EL (cell line): Measurements from ENCODE around the gene CSTF3.
"Not testable (repeated sequence)": the region's sequence is repeated elsewhere in the genome, so short reads cannot be mapped to it uniquely, and the experiment has no call there.

ENCODE experiments used
- DNase-seq: peaks from one replicate; pipeline ENCODE4 v3.0.0-alpha.2; 2016

CSTF3 gene

DNA sequence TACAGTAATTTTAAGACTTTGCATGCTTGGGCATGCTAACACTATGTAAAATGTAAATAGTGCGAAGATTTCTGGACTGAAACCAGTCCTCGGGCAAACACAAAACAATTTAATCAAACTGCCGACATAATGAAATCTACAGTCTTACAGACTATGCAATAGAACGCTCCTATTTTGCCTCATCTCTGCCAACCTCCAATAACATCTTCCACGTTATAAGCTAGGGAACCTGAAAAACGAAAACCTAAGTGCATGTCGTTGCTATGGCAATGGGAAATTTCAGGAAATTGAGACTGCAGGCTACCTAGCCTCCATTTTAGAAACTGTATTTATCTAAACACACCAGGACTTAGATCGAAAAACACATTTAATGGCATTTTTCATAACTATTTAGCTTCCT, 1.1 kb downstream of the CSTF3 start:
- DNase-seq = peak; percentile 49

DNA sequence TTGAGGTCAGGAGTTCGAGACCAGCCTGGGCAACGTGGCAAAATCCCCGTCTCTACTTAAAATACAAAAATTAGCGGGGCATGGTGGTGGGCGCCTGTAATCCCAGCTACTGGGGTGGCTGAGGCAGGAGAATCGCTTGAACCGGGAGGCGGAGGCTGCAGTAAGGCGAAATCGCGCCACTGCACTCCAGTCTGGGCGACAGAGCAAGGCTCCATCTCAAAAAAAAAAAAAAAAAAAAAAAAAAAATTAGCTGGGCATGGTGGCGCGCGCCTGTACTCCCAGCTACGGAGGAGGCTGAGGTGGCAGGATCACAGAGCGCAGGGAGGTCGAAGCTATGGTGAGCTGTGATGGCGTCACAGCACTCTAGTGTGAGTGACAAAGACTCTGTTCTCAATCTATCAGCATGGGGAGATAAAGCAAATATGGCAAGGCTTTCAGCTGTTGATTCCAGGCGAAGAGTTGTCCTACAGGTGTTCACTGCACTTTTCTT, 1.9 kb downstream of the CSTF3 start:
- not testable (repeated sequence) for DNase-seq

DNA sequence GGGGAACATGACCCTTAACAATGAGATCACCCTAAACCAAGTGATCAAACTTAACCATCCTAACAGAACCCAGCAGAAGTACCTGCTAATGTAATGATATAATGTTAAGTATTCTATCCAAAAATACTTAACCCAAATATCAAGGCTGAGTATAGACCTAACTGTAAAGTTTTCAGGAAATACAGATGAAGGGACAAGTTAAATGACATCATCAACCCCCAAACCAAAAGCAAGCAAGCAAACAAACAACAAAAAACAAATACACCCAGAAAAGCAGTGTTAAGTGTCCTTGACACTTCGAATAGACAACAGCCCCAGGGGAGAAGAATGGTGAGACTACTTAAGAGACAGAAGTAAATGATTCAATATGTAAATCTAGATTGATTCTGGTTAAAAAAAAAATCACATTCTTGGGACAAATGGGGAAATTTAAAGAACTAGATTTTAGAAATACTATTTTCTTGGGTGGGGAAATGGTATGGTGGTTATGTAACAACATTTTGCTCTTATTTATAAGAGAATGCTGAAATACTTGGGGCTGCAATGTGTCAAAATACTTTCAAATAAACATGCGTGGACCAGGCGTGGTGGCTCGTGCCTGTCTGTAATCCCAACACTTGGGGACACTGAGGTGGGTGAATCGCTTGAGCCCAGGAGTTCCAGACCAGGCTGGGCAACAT, 2.5 kb downstream of the CSTF3 start:
- DNase-seq = no peak

DNA sequence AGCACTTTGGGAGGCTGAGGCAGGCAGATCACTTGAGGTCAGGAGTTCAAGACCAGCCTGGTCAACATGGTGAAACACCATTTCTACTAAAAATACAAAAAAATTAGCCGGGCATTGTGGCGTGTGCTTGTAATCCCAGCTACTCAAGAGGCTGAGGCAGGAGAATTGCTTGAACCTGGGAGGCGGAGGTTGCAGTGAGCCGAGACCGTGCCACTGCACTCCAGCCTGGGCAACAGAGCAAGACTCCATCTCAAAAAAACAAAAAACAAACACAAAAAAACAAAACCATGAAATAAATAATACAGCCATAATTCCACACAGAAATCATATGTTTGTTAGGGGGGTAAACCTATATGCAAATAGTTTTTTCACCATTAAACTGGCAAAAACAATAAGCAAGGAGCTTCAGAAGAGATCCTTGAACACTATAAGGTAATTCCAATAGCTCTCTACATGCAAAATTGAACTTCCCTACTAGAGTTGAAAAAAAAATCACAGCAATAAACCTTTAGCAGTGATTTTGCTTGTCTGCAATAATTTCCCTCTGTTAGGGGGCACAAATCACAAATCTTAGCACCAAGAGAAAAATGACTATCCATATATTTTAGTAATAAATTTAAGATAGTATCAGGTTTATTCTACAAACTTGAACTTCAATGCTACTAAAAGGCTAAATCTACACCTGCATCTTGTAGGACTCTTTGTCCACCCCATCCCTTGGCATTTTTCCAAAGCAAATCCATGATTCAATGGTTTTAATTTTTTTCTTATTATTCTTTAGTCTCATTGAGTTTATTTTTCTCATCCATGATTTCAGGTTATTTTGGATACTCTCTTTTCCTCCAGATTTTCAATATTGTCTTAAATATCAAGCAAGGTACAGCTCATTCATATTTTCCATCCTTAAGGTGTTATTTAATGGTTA, 3.9 kb downstream of the CSTF3 start:
- no peak for DNase-seq

DNA sequence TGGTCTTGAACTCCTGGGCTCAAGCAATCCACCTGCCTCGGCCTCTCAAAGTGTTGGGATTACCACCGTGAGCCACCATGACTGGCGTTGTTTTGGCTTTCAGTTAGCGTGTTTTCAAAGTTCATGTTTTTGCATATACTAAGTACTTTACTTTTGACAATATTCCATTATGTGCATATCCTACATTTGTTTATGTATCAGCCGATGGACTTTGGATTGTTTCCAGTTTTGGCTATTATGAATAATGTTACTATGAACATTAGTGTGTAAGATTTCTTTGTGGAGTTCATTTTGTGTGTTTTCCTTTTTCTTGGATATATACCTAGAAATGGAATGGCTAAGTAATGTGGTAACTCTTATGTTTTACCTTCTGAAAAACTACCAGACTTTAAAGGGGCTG, 9.9 kb downstream of the CSTF3 start:
- DNase-seq = no peak

DNA sequence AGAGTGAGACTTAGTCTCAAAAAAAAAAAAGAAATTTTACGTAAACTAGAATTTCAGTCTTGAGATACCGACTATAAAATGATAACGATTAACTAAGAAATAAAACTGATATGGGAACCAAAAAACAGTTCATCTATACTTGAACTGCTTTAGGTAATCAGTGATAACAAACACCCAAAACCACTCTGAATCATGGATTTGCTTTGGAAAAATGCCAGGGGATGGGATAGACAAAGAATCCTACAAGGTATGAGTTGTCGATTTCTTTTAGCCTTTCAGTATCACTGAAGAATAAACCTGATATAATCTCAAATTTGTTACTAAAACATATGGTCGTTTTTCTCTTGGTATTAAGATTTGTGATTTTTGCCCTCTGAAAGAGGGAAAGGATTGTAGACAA, 13.7 kb downstream of the CSTF3 start:
- DNase-seq = peak; percentile 56

DNA sequence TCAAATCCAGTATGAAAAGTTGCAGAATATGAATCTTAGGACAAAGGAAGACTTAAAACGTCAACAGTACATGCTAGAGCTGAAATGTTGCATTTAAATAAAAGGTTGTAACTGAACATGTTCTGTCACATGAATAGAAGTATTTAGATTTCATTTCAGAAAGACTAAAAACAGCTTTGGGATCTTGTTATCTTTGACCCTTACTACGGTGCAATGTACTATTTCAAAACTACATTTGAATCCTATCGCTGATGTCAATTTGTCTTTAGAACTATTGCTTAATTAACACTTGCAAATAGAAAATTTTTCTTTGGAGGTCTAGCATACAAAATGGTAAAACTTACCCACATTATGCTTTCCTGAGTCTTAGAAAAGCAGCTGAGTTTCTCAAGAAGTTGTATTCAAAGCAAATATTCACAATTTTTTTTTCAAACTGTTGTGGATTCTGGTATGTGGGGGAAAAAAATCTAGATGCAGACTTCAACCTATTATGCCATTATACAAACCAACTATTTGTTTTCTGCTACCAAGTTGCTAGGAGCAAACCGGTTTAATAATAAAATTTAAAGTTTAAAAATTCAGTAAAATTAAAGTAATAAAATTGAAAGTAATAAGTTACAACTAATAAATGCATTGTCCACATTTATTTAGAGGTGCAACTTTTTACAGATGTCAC, 25.4 kb downstream of the CSTF3 start:
- no peak for DNase-seq

DNA sequence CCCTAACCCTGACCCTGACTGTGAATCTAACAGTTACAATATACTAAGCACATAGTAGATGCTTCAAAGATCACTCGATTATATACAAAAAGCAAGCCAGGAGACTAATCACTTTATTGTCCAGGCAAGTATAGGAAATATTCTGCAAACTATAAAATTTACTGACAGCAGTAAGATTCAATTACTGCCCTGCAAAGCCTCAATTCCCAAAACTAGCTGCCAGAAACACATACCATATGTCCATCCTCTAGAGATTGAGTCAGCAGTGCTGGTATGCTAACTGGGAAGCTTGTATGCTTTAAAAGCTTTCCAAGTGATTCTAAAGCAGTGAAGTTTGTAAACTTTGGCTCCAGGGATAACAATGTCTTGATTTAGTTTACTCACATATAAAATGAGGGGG, 26.1 kb downstream of the CSTF3 start:
- peak; percentile 68 for DNase-seq

DNA sequence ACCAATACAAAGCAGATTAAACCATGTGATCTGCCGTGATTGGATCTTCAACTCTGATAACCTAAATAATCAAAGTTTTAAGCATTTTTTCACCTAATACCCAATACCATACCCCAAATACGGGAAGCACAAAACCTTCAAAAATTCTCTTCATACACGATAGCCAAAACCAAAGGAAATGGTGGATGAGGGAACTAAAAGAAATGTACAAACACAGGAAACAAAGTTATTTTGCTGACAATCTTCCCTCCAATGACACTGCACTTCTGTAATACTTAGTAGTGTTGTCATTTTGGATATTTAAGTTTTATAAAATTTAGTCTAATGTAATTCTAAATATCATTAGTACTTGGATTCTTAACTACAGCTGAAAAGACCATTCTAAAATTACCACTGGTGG, 27.0 kb downstream of the CSTF3 start:
- no peak for DNase-seq

DNA sequence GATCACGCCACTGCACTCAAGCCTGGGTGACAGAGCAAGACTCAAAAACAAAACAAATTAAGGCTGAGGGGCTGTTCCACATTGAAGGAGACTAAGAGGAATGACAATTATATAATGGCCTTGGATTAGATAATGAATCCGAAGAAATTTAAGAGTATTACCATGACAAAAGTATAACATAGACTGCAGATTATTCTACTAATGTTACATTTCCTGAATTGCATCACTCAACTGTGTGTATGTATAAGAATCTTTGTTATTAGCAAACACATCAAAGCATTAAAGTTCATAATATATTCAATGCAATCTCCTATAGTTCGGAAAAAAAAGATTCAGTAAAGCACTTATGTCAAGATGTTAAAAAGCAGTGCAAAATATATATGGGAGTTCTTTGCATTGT, 27.5 kb downstream of the CSTF3 start:
- DNase-seq = no peak

DNA sequence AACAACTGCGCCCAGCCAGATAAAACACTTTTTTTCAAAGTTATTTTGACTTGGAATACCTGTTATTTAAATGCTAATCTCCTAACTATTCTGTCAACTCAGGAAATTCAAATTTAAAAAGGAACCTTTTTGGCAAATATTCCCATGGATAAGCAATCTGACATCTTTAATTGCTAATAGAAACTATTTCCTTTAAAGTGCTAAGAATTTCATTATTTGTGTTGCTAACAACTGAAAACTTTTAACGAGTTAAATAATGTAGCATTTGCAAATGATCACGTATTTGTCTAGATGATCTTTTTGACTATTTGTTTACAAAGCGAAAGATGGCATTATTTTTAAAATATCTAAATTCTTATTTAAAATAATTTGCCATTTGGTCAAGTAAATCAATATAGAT, 28.8 kb downstream of the CSTF3 start:
- no peak for DNase-seq

DNA sequence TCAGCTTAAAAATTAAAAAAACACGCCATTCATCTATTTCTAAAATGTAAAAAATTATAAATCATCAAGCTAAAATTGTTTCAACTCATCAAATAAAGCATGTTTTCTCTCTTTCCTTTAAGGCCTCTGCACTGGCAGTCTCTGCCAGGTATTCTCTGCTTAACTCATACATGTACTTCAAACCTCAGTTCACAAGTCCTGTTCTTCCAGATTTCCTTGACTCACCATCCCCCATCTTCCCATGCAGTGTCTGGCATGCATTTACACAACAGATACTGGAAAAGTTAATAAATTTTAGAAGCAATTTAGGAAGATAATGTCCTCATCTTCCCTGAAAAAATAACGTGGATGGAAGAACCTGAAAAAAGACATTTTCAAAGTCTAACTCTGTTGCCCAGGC, 32.5 kb downstream of the CSTF3 start:
- no peak for DNase-seq

DNA sequence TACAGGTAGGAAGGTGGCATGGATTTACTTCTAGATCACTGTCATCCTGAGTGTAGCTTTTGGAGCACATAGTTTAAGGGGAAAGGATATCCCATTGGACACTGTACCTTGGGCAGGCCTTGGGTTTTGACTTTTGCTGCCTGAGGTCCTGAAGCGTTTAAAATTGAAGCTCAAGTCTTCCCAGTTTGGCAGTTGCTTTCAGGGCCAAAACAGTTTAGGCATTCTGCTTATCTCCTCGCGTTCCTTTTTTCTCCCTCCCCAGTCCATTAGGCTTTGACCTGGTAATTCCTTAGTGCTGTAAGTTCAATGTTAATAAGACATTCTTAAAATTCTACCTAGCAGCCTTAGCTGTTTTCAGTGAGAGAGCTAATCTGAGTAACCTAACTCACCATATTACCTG, 35.7 kb downstream of the CSTF3 start:
- no peak for DNase-seq

DNA sequence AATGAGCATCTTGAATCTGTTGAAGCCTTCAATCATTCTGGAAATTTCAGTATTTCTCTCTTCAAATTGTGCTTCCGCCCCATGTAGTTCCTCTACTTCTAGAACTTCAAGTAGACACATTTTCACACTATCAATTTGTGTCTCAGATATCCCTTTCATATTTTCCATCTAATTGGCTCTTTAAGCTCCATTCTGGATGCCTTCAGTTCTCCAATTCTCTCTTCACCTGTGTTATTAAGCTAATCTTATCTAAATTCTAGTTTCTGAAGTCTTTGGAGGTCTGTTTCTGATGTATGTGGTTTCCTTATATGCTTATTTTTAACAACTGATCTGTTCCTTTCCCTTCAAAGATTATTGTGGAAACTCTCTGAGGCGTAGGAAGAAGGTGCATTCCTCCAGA, 36.3 kb downstream of the CSTF3 start:
- DNase-seq = no peak

DNA sequence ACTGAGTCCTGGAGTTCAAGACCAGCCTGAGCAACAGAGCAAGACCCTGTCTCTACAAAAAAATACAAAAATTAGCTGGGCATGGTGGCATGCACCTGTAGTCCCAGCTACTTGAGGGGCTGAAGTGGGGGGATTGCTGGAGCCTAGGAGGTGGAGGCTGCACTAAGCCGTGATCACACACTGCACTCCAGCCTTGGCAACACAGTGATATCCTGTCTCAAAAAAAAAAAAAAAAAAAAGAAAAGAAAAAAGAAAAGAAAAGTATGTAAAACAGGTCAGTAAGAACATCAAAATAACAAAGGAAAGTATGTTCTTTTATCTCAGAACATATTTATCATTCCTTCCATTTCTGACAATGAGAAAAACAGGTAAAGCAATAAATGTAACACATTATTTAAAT, 38.6 kb downstream of the CSTF3 start:
- not testable (repeated sequence) for DNase-seq

DNA sequence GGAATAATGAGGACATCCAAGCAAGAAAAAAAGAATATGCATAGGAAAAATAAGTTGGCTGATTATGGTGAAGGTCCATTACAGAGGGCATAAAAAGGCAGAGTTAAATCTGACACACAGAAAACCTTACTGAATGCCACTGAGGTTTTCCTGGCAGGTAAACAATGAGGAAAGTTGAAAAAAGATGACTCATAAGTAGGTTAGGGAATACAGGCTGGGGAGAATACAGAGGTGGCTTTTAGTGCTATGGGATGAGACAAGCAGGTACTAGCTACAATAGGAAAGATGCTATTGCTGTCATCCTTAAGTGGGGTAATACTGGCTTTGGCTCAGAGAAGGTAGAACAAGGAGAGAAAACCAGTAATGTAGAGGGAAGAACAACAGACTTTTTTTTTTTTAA, 44.7 kb downstream of the CSTF3 start:
- no peak for DNase-seq

DNA sequence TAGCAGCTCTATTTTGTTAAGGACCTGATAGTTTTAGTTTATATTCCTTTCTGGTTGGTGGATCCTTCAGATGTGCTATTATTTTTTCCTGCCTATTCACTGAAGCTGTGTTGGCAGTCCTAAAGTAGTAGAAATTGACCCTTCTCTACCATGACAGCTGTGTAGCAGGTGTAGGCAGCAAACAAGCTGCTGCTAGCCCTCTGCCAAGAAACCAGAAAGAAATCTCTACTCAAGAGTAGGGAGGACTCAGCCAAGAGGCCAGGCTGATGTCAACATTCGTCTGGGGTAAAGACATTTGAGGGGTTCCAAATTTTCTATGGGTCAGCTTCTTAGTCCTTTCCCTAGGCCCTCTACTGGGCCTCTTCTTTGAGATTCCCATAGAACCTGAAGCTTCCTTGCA, 51.2 kb downstream of the CSTF3 start:
- DNase-seq = no peak

DNA sequence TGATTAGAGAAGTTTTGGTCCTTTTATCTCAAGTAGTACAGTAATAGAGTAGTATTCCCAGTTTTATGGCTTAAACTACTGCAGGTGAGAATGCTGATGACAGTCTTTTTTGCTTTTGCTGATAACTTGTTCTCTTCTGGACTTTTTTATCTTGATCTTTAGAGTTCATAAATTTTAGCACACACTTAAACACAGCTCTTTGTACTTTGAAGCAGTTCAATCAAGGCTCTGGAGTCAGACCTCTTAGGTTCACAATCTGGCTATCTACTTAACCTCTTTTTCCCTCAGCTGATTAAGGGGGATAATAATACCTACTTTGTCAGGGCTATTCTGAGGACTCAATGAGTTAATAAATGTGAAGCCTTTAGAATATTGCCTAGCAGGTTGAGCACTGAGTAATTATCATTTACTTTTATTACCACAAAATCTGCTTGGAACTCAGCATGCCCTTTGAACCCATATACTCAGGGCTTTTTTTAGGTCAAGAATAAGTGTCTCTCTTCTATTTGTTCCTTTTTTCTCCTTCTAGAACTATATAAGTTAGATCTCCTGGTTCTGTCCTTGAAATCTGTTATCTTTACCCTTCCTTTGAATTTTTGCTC, 51.9 kb downstream of the CSTF3 start:
- DNase-seq = no peak

DNA sequence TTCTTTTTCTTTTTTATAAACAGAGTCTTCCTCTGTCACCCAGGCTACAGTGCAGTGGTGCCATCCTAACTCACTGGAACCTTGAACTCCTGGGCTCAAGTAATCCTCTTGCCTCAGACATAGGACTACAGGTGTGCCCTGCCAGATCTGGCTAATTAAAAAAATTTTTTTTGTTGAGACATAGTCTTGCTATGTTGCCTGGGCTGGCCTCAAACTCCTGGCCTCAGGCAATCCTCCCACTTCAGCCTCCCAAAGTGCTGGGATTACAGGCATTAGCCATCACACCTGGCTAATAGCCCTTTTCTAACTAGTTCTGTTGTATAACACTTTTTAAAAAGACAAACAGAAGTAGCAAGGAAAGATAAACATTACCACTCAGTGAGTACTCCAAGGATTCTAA, 57.4 kb downstream of the CSTF3 start:
- no peak for DNase-seq

DNA sequence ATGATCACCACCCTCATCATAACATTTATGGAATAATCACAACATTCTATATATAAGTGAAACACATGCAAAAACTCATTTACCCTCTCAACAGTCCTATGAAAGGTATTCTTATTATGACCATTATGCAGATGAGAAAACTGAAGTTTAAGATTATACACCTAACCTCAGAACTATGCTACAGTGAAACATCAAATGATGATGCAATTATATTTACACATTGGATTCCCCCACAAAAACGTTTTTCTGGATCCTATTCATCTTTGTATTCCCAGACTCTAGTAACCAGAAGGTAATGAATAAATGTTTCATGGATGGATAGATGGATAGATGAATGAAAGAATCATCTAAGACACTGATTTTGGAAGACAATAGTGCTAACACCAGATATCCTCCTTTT, 67.1 kb downstream of the CSTF3 start:
- no peak for DNase-seq

DNA sequence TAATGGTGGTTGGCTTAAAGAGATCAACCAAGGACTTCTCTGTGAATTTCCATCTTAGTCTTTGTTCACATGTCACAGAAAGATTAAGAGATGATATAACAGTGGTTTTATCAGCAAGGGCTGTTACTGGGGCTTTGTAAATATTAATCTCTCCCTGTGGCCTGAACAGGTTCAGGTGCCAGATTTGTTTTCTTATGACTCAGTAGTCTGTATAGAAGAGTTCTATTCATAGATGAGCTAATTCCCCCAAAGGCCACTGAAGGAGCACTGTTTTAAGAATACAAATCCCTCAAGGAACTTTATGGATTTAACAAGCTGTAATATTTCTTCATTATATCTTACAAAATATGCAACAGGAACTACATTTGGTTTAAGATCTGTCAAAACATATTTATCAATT, 71.5 kb downstream of the CSTF3 start:
- DNase-seq = no peak

DNA sequence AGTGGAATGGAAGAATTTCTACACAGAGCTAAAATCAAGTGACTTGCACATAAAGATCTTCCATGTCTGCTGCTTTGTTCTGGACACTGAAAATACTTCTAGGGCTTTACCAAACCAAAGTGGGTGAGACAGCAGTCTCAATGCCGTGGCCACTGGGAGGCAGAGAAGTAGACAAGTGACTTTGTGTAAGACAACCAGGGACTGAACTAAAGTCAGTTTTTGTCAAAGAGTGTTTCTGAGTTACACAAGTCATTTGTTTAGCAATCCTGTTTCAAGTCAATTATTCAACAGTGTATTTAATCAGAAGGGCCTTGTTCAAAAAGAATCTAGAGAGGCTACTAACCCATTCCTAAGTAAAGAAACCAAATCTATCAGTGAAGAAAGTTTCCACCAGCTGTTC, 75.3 kb downstream of the CSTF3 start:
- no peak for DNase-seq

DNA sequence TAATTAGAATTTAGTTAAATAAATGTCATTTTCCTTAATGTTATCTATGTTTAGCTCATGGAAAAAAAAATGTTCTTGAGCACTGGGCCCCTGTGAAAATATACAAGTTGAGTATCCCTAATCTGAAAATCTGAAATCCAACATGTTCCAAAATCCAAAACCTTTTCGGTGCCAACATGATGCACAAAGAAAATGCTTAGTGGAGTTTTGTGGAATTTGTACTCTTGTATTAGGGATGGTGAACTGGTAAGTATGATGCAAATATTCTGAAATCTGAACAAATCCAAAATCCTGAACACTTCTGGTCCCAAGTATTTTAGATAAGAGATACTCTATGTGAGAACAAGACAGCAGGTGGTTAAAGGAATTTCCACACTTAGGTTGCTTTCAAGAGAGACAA, 77.4 kb downstream of the CSTF3 start:
- DNase-seq = no peak
